GM12873 (cell line): Measurements from ENCODE around the gene NFYA.

Experiments
- CTCF ChIP-seq: IDR thresholded peaks from 2 replicates; pipeline ENCODE4 v1.5.1; 2012; ENCODE audit warnings: low read depth, mild to moderate bottlenecking, moderate library complexity, low read length, control low read depth; ENCODE audit not compliant: insufficient read depth; ENCODE audit errors: missing control alignments

The NFYA gene

GRCh38 chr6:41122373-41122772, 49.6 kb downstream of the NFYA start:
- TF ChIP-seq CTCF, result no peak

GRCh38 chr6:41122918-41123317, 50.1 kb downstream of the NFYA start:
- TF ChIP-seq CTCF, result no peak

- TF ChIP-seq CTCF, result no peak
These were observed 52.5 kb downstream of the NFYA start for GRCh38 chr6:41125282-41125681.

- no peak for TF ChIP-seq CTCF
These were observed 59.5 kb downstream of the NFYA start for GRCh38 chr6:41132254-41132653.

- TF ChIP-seq CTCF, result no peak
These were observed 62.5 kb downstream of the NFYA start for GRCh38 chr6:41135062-41135832.

- TF ChIP-seq CTCF, result no peak
These were observed 64.1 kb downstream of the NFYA start for GRCh38 chr6:41136911-41137310.

- no peak for TF ChIP-seq CTCF
These were observed 75.1 kb downstream of the NFYA start for GRCh38 chr6:41147917-41148316.
